NCI-H510A treated with DMSO at 0.1 percent for 48 hours (cell line): ENCODE data around the gene STAC2.
"Not testable (repeated sequence)": the region's sequence is repeated elsewhere in the genome, so short reads cannot be mapped to it uniquely, and the experiment has no call there.

Experiments used
- DNase-seq: peaks from one replicate; lab custom pipeline; 2025; lab: John Stamatoyannopoulos, UW

Gene STAC2, protein sequence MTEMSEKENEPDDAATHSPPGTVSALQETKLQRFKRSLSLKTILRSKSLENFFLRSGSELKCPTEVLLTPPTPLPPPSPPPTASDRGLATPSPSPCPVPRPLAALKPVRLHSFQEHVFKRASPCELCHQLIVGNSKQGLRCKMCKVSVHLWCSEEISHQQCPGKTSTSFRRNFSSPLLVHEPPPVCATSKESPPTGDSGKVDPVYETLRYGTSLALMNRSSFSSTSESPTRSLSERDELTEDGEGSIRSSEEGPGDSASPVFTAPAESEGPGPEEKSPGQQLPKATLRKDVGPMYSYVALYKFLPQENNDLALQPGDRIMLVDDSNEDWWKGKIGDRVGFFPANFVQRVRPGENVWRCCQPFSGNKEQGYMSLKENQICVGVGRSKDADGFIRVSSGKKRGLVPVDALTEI

DNA sequence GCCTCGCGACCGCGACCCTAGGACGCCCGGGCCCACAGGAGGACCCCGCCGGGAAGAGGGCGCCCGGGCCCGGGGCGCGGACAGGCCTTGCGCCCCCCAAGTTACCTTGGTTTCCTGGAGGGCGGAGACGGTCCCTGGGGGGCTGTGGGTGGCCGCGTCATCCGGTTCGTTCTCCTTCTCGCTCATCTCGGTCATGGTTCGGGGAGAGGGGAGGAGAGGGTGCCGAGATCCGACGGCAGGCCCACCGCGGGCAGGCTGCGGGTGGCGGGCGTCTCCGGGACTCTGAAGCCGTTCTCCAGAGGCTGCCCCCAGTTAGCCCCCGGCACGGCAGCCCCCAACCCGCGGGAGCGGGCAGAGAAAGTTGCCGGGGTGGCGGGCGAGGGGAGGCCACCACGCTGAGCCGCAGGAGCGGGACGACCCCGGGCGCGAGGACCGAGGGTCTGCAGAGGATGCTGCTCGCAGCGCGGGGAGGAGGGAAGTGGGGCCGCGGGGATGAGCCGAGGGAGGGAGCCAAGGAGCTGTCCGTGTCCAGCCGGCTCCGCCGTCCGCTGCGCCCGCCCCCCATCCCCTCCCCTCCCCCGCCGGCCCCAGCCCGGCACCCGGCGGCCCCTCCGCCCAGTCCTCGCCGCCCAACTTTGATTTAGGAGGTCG is at the start of gene STAC2:
Gene STAC2 (minus strand): TSS at position 638 of the 651 bp plus-strand sequence. CDS start 443 bp downstream, at position 195.
- no peak for DNase-seq

DNA sequence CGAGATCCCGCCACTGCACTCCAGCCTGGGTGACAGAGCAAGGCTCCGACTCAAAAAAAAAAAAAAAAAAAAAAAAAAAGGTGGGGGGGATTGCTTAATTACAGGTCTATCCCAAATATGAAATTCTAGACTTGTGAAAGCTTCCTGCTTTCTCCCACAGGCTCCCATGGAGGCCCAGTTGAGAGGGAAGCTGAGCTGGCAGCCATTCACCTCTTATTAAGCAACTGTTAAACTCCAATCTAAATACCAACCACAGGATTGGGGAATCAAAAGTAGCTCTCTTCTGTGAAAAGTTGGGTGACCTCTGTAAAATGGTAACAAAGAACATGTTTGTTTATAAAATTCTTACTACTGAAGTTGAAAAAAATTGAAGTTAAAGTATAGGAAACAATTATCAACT is 45.8 kb upstream of the STAC2 start:
- DNase-seq = no peak

DNA sequence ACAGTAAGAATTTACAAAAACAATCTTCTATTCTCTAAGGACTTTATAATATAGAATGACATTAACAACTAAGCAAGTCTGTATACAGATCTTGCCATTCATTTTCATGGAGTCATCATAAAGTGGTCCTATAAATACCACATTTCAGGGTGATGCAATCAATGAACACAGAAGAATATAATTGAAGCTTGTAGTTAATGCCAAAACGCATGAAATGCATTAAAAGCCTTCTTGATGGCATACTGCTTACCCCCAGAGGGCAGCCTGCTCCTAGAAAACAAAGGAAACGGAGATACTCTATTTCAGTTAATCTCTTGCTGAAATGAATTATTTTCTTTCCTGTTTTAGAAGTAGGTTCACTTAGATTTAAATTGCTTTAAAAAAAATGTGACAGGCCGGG is 45.2 kb upstream of the STAC2 start:
- no peak for DNase-seq

DNA sequence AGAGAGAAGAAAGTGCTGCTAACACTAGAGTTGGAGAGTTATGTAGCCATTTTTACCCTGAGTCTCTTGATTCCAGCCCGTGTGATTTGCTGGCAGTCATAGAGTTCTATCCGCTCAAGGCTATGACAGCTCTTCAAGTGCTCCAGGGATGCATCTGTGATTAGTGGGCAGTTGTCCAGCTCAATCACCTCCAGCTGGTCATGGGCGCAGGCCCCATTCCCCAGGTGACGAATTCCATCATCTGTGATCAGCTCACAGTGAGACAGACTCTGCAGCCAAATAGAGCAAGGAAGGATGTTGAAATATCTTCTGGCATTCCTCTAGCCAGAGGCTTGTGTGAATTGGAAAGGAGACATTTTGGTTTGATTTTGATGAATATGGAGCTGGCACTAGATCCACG is 38.4 kb upstream of the STAC2 start:
- DNase-seq = no peak

DNA sequence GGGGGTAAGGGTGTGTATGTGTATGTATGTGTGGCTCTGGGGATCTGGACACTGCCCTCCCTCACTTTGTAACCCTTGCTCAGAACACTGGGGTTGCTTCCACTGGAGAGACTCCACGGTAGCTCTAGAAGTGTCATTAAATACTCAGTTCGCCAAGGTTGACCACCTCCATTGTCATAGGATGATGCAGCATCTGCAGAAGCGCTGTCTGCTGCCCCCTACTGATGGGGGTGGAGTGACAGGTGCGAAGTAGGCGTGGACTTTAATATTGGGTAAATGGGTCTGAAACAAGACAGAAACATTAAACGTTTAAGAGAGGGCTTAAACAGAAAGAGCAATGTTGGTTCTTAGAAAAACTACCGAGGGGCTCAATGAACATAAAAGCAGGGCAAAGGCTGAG is 35.5 kb upstream of the STAC2 start:
- no peak for DNase-seq

DNA sequence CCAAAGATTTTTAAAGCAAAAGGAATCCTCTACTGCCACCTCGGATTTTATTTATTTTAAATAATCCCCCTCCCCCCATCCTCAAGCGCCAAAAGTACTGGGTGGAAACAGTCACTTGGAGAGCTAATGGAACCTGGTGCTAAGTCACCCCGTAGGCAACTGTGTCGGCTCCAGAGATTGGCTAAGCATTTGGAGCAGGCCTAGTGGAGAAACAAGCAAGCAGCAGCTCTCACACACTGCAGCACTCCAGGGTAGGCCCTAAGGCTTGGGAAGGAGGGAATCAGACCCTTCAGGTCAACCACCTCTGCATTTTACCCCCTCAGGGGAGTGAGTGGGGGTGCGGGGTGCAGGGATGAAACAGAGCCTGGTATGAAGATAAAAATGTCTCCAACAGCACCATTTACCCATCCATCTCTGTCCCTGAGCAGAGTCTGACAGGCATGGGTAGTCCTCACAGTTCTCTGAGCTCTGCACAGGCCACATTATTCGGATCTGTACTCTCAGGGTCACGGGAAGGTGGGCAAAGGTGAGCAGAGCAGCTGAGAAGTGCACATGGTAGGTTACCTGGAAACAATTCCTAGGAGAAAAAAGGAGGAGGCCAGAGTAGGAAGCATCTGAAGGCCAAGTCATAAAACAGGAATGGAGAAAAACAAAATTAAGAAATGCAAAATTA is 27.2 kb upstream of the STAC2 start:
- no peak for DNase-seq

DNA sequence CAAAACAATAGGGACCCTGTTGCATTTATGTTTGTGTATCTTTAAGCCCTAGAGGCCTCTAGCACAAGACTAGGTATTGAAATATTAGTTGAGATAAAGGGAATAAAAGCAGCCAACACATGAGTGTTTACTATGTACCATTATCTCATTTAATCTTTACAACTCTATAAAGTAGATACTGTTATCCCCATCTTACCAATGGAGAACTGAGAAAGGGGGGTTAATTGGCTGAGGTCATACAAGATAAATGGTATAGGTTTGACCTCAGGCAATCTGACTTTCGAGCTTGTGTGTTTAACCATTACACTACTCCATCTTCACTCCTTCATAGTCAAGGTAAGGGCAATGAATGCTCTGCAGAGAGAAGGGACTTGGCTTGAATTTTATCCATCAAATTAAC is 26.3 kb upstream of the STAC2 start:
- no peak for DNase-seq

DNA sequence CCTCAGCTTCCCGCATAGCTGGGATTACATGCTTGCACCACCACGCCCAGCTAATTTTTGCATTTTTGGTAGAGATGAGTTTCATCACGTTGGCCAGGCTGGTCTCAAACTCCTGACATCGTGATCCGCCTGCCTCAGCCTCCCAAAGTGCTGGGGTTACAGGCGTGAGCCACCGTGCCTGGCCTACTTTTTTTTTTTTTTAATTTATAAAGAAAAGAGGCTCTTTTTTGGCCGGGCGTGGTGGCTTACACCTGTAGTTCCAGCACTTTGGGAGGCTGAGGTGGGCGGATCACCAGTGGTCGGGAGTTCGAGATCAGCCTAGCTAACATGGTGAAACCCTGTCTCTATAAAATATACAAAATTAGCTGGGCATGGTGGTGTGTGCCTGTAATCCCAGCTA is 24.3 kb upstream of the STAC2 start:
- DNase-seq = not testable (repeated sequence)

DNA sequence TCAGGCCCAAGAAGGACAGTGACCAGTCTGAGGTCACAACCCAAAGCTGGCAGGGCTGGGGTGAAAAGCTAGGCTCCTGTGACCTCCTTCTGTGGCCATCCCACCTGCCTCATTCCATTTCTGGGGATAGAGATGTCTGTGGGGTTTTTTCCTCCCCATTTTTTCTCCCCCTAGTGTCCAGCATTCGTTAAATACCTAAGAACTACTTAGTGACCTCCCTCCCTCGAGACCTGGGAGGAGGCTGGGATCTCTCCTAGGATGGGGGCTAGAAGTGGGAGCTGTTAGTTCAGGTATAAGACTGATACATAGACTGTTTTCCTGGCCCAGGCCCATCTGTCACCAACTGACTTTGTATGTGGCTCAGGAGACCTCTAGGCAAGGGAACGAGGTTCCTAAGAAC is 20.5 kb upstream of the STAC2 start:
- no peak for DNase-seq

DNA sequence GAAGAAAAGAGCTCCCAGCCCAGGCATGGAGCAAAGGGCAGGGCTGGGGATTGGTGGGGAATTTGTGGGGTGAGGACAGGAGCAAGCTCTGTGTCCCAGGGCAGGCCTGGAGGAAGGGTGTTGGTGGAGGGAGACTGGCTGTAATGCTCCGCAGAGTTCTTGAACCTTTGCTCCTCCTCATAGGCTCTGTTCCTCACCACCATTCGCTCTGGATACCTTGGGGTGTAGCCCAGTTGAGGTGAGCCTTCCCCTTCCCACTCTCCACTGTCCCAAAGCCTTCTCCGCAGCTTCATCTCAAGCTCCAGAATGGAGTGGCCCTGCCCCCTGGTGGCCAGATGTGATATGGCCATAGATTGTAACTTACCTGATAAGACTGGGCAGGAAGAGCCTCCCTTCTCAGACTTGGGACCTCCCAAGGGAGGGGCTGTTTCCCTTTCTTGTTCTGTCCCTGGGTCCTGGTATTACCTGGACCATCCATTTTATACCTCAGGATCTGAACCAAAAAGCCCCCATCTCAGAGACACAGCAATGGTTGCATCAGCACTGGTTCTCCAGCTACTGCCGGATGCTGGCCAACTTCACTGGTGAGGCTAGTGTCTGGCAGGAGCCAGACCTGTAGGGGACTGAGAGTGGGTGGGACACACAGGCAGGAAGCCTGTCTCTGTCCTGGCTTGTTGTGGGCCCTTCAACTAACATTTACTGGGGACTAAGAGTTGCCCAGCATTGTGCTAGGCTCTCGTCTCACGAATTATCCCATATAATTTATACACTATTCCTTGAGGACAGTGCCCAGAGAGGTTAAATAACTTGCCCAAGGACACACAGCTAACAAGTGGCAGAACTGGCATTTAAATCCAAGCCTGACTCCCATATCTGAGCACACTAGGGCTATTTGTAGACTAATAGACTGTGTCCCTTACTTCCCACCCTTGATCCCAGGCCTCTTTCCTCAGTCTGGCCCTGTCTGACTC is 19.1 kb upstream of the STAC2 start:
- DNase-seq = peak; percentile 93

DNA sequence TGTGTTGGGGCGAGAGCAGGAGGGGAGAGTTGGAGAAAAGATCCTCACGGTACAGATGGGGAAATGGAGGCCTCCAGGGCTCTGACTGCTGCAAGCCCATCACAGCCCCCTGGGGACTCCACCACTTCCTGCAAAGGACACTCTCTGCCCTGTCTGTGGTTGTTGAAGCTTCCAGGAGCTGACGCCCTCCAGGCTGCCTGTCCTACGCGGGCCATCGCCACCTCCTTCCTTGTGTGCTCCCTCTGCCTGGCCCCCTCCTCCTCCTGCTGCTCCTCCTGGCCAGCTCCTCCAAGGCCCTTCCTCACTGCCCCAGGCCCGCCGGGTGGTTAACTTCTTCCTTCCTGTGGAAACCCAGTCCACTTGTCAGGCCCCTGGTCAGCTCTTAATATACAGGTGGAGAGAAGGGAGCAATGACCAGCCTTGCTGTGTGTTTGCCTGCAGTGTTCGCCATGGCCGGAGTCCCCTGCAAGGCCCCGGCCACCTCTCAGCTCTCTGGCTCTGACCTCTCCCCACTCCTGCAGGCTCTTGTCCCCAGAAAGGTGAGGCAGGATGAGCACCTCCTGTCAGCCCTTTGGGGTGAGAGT is 18.4 kb upstream of the STAC2 start:
- DNase-seq = no peak

DNA sequence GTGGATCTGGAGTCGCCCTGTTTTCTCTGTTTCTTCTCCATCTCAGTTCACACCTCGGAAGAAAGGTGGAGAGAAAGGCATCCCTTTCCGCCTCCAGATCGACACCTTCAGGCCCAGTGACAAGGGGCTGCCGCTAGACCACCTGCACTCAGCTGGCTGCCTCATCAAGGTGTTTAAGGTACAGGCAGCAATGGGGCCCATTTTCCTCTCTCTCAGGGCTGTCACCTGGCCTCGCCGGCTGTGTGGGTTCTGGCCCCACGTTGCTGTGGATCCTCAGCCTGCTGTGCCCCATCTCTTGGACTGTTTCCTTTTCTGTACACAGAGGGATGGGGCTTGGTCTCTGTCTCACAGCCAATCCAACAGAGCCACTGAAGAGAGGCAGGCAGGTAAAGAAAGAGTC is 17.4 kb upstream of the STAC2 start:
- no peak for DNase-seq

DNA sequence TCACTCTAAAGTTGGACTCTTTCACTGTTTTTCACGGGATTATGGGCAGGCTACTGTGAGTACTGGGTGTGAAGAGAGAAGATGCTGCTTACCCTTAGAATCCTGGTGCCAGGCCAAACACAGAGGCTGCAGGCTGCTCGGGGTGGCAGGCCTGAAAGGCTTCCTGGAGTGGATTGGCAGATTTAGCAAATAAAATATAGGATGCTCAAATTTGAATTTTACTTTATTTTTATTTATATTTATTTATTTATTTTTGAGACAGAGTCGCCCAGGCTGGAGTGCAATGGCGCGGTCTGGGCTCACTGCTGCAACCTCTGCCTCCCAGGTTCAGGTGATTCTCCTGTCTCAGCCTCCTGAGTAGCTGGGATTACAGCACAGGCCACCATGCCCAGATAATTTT is 14.9 kb upstream of the STAC2 start:
- DNase-seq = no peak

DNA sequence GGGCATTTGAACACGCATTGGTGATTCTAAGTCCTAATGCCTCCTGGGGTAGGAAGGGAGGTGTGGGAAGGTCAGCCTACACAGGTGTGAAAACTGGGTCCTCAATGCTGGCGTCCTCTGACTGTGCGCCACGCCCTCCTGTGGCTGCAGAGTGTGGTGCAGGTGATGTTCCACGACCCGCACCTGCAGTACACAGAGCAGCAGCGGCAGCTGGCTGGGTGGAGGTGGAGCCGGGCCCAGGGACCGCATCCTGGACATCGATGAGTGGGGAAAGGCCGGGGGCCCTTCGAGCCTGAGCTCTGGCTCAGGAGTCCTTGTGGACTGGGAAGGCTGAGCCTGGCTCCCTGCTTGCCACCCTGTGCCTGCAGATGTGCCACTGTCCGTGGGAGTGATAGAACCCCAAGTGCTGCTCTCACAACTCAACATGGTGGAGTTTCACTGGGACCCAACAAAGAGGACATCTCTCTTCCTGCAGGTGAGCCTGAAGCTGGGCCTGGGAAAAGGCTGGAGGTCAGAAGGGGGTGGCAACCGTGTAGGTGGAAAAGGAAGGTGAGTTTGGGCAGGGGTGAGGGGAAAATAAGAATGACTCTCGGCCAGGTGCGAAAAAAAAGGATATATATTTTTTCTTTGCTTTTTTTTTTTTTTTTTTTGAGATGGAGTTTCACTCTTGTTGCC is 14.0 kb upstream of the STAC2 start:
- peak; percentile 78 for DNase-seq

DNA sequence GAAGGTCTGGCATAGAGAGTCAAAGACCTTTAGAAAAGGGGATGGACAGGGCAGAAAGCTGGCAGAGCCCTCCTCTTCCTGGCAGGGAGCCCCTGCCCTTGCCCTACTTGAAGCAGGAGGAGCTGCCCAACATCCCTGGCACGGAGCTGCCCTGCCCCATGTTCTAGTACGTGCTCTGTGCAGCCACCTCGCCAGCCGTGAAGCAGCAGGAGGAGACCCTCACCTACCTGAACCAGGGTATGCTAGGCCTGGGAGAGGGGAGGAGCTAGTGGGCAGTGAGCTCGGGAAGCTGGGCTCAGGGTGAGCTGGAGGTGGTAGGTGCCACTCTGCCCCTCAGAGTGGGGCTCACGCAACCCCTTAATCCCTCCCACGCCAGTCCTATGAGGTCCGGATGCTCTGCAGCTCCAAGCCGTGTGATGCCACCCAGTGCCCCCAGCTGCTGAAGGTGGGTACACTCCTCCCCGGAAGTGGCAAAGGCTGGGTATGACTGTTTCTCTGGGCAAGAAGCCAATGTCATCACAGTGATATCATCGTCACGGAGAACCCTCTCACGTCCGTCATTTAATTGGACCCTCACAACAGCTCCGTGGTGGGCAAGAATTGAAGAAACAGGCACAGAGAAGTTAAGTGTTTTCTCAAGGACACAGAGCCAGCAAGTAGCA is 12.7 kb upstream of the STAC2 start:
- peak; percentile 71 for DNase-seq

DNA sequence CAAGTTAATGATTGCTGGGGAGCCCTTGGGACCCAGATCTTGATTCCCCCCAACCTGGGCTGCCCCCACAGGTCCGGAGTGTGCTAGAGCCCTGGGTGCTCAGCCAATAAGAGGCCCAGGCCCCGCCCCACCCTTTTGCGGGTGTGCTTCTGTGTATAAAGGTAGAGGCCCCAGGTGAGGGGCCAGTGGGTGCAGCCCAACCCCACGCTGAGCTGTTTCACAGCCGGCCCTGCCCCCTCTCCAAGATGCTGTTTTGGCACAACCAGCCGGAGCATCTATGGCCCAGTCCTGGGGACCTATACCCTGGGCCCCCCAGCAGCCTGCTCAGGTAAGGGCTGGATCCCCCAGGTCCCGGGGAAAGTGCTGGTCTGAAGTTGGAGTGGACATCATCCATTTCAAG is 11.8 kb upstream of the STAC2 start:
- no peak for DNase-seq

DNA sequence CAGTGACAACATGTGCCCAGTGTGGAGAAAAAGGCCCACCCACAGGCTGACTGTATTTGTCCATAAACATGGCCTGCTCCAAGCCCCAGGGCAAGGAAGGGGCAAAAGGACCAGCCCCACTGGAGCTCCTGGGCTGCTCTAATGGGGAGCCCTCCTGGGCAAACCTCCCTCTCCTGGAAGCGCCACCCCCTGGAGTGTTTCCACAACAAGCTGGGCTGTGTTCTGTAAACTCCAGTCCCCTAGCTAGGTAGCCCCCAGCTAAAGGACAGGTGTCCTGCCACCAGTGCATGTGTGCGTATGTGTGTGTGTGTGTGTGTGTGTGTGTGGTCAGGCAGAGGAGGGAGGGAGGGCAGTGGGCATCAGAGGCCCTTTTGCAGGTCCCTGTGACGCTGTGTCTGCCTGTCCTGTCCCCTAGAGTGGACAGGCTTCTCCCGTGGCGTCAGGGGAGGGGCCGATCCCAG is 11.3 kb upstream of the STAC2 start:
- DNase-seq = peak; percentile 14

DNA sequence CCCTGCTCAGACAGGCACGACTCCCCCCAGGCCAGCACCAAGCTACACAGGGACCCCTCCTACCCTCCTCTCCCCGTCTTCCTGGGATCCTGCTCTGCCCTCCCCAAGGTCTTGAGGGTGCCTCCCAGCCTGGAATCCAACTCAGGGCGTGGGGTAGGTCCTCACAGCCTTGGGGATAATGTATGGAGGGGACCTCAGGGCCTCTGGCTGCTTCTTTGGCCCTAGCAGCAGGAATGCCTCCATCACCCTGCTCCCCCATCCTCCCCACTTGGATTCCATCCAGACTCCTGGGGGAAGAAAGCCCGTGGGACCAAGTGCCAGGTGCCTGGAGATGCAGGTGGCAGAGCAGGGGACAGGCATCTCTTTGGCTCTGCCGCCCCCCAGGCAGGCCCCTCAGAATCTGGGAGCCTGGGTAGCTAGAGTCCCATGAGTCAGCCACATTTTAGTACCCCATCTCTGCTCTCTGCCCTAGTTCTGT is 10.7 kb upstream of the STAC2 start:
- no peak for DNase-seq

DNA sequence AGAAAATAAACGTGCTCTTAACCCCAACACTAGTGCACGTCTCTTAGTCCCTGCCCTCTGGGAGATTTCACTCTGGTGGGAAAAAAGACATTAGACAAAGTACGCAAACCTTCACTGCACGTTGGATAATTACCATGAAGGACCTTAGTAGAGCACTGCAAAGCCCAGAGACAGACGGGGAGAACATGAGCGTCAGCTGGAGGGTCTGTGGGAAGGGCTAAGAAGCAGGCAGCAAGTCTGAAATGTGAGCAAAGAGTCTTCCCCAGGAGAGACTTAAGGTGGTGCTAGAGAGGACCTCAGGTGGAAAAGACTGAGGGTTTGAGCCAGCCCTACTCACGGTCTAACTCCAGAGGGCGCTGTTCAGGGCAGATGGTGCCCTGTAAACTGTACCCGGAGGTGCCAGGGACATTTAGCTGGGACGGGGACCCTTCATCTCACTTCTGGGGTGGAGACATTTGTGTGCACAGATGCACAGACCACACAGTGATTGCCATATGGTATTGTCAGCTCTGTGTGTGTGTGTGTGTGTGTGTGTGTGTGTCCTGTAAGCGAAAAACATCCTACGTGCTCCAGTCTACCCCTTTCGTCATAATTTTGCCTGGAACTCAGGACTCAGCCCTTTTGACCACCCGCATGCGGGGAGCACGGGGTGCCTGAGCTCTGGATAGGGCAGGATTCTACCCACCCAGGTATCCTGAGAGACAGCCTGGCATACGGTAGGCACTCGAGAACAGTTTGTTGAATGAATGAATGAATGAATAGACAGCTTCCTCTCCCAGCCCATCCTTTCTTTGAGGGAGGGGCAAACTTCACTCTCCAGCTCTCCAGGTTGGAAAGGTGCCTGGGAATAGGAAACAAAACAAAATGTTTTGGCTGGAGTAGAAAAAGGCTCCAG is 10.1 kb upstream of the STAC2 start:
- DNase-seq = peak; percentile 70
